Suprapubic skin (tissue), 4 donors: ENCODE measurements around the gene UBXN2A.

Experiments used
- EP300 ChIP-seq: sonication (generic); formaldehyde crosslinking; IDR thresholded peaks from one replicate; pipeline ENCODE4 v1.6.1; 2017; ENCODE audit warnings: antibody characterized with exemption
- POLR2A ChIP-seq, 2 donors: fragments of 450-650 bp; IDR thresholded peaks; one replicate each; pipeline ENCODE4 v1.6.1; 2017; ENCODE audit warnings: antibody characterized with exemption in 2 of 2, mild to moderate bottlenecking in 2 of 2, moderate library complexity in 2 of 2
- POLR2AphosphoS5 ChIP-seq, 3 donors: sonication (generic); formaldehyde crosslinking; IDR thresholded peaks; one replicate each; pipeline ENCODE4 v1.6.1; 2017; ENCODE audit warnings: antibody characterized with exemption in 3 of 3
- TF ChIP-seq, protein P1 (sequence below), 2 donors: fragments of 200-600 bp in 1 of 2; fragments of 450-650 bp in 1 of 2; sonication (generic) in 1 of 2; IDR thresholded peaks; one replicate each; pipeline ENCODE4 v1.5.1; 2016 to 2019; ENCODE audit warnings: antibody characterized with exemption in 2 of 2, mild to moderate bottlenecking in 1 of 2, moderate library complexity in 1 of 2

DNA sequence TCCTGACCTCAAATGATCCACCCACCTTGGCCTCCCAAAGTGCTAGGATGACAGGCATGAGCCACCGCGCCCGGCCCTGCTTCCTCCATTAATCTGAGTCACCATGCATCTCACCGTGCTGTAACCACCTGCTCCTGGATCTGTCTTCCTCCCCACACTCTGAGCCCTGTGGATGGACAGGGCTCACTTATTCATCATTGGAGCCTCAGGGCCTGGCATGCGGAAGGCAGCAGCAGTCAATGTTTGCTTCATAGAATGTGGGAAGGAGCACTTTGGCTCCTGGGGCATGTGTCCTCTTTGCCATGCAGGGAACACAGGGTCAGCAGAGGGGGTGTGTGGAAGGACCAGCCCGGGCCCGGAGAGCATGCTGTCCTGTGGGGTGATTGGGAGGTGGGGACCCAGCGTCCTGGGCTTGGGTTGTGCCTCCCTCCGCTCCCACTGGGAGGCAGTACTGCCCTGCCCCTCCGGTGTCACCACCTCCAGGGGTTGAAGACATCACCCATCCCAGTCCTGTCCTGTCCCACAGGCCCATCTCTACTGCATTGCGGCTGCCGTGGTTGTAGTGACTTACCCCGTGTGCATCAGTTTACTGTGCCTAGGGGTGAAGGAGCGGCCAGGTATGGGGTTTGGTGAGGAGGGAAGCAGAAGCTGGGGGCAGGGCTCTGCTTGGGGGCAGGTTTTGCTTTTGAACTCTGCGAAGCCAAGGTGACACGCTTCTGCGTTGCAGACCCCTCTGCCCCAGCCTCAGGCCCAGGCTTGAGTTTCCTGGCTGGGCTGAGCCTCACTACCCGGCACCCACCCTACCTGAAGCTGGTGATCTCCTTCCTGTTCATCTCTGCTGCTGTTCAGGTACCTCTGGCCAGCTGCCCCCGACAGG, 81.1 kb downstream of the UBXN2A start:
- TF ChIP-seq, protein P1, sequence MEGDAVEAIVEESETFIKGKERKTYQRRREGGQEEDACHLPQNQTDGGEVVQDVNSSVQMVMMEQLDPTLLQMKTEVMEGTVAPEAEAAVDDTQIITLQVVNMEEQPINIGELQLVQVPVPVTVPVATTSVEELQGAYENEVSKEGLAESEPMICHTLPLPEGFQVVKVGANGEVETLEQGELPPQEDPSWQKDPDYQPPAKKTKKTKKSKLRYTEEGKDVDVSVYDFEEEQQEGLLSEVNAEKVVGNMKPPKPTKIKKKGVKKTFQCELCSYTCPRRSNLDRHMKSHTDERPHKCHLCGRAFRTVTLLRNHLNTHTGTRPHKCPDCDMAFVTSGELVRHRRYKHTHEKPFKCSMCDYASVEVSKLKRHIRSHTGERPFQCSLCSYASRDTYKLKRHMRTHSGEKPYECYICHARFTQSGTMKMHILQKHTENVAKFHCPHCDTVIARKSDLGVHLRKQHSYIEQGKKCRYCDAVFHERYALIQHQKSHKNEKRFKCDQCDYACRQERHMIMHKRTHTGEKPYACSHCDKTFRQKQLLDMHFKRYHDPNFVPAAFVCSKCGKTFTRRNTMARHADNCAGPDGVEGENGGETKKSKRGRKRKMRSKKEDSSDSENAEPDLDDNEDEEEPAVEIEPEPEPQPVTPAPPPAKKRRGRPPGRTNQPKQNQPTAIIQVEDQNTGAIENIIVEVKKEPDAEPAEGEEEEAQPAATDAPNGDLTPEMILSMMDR (IDR thresholded peaks at IDR 0.05) = no peak
- TF ChIP-seq POLR2AphosphoS5 (IDR thresholded peaks at IDR 0.05) = no peak
- no peak for TF ChIP-seq POLR2A (IDR thresholded peaks at IDR 0.05)
- no peak for TF ChIP-seq EP300
